CD14-positive monocyte (primary cell): Measurements from ENCODE around the gene UNCX. TPM values are rescaled to one million over a fixed set of nuclear protein-coding genes. Genes with fewer than 3 reads are reported as not detected.

ENCODE experiments used
- DNase-seq, 3 donors: peaks; one replicate each; pipeline ENCODE4 v3.0.0-alpha.2; 2011 to 2022
- H2AFZ ChIP-seq: 2 replicates; pipeline ENCODE4 v1.6.0; 2012; ENCODE audit warnings: mild to moderate bottlenecking, low read depth, low read length, inconsistent platforms; ENCODE audit not compliant: insufficient read depth, poor library complexity, severe bottlenecking
- H3K27ac ChIP-seq, 2 donors: 1 replicate in 1 of 2; 2 replicates in 1 of 2; pipeline ENCODE4 v1.5.1; 2012 to 2013; ENCODE audit warnings: low read length in 2 of 2, control low read depth in 1 of 2, inconsistent platforms in 1 of 2, low read depth in 1 of 2, mild to moderate bottlenecking in 1 of 2
- H3K27me3 ChIP-seq, 2 donors: one replicate each; pipeline versions ENCODE4 v1.6.0 to v1.6.1; 2011 to 2013; ENCODE audit warnings: low read length in 2 of 2; ENCODE audit not compliant: control insufficient read depth in 2 of 2, insufficient read depth in 2 of 2
- H3K36me3 ChIP-seq, 2 donors: replicated peaks in 1 of 2; 1 replicate in 1 of 2; 2 replicates in 1 of 2; pipeline versions ENCODE4 v1.5.1 to v1.6.1; 2012 to 2013; ENCODE audit warnings: low read length in 2 of 2, control low read depth in 1 of 2, inconsistent platforms in 1 of 2, mild to moderate bottlenecking in 1 of 2; ENCODE audit not compliant: insufficient read depth in 2 of 2, control insufficient read depth in 1 of 2
- H3K4me1 ChIP-seq, 2 donors: 1 replicate in 1 of 2; 2 replicates in 1 of 2; pipeline versions ENCODE4 v1.5.1 to v1.6.1; 2012 to 2013; ENCODE audit warnings: low read length in 2 of 2, control low read depth in 1 of 2, inconsistent platforms in 1 of 2, mild to moderate bottlenecking in 1 of 2, moderate library complexity in 1 of 2; ENCODE audit not compliant: insufficient read depth in 2 of 2, control insufficient read depth in 1 of 2
- H3K4me2 ChIP-seq: replicated peaks from 2 replicates; pipeline ENCODE3; 2012; ENCODE audit warnings: low read length, moderate library complexity, mild to moderate bottlenecking; ENCODE audit not compliant: poor library complexity, severe bottlenecking; ENCODE audit errors: extremely low read depth
- H3K4me3 ChIP-seq, 3 experiments: fragments of 200-600 bp in 1 of 3; sonication (generic) in 1 of 3; replicated peaks in 1 of 3; 1 replicate in 2 of 3; 2 replicates in 1 of 3; pipeline ENCODE4 v1.5.1; 2011 to 2013; ENCODE audit warnings: low read length in 3 of 3, mild to moderate bottlenecking in 3 of 3, control low read depth in 2 of 3, low read depth in 2 of 3, inconsistent platforms in 1 of 3, moderate library complexity in 1 of 3
- H3K79me2 ChIP-seq: 2 replicates; pipeline ENCODE4 v1.6.0; 2012; ENCODE audit warnings: mild to moderate bottlenecking, control low read depth, inconsistent platforms, low read length, moderate library complexity; ENCODE audit not compliant: insufficient read depth
- H3K9ac ChIP-seq: 2 replicates; pipeline ENCODE4 v1.6.0; 2017; ENCODE audit warnings: low read length, mild to moderate bottlenecking; ENCODE audit not compliant: insufficient read depth, poor library complexity, severe bottlenecking
- H3K9me3 ChIP-seq, 2 donors: replicated peaks in 1 of 2; 1 replicate in 1 of 2; 2 replicates in 1 of 2; pipeline versions ENCODE4 v1.5.1 to v1.6.1; 2012 to 2013; ENCODE audit warnings: low read length in 2 of 2, control low read depth in 1 of 2; ENCODE audit not compliant: control insufficient read depth in 1 of 2, insufficient read depth in 1 of 2
- H4K20me1 ChIP-seq: 2 replicates; pipeline ENCODE4 v1.6.0; 2012; ENCODE audit warnings: mild to moderate bottlenecking, low read length, control low read depth, moderate library complexity; ENCODE audit not compliant: insufficient read depth
- H3K27ac Mint-ChIP-seq, 7 donors: one replicate each; pipeline ENCODE4 v1.8.0; 2020; ENCODE audit warnings: mild to moderate bottlenecking in 7 of 7, mixed read lengths in 7 of 7, moderate library complexity in 6 of 7, inconsistent platforms in 2 of 7
- H3K27me3 Mint-ChIP-seq, 3 donors: one replicate each; pipeline ENCODE4 v1.8.0; 2021 to 2022; ENCODE audit warnings: low read depth in 3 of 3, mild to moderate bottlenecking in 3 of 3, mixed read lengths in 3 of 3, moderate library complexity in 3 of 3, inconsistent platforms in 1 of 3
- H3K36me3 Mint-ChIP-seq, 2 donors: one replicate each; pipeline ENCODE4 v1.8.0; 2020; ENCODE audit warnings: mixed read lengths in 2 of 2, inconsistent platforms in 1 of 2, mild to moderate bottlenecking in 1 of 2
- H3K4me1 Mint-ChIP-seq: one replicate; pipeline ENCODE4 v1.8.0; 2020; ENCODE audit warnings: mild to moderate bottlenecking, mixed read lengths
- H3K4me3 Mint-ChIP-seq, 2 donors: one replicate each; pipeline ENCODE4 v1.8.0; 2020; ENCODE audit warnings: mild to moderate bottlenecking in 2 of 2, mixed read lengths in 2 of 2, moderate library complexity in 1 of 2
- H3K9me3 Mint-ChIP-seq, 7 donors: one replicate each; pipeline ENCODE4 v1.8.0; 2020 to 2022; ENCODE audit warnings: mixed read lengths in 7 of 7, mild to moderate bottlenecking in 6 of 7, moderate library complexity in 6 of 7, inconsistent platforms in 2 of 7
- WGBS: methylation state at CpG from one replicate; pipeline ENCODE4 v1.1.5; 2013; ENCODE audit warnings: missing lambda C conversion rate; ENCODE audit not compliant: insufficient coverage; 5-methylcytosine and 5-hydroxymethylcytosine counted together
- intact Hi-C, 2 donors: fragments of 100-400 bp; cut with micrococcal nuclease; formaldehyde crosslinking; loops; one replicate each; pipeline versions ENCODE4 v1.15.0 to v1.15.1; 2023
- polyA plus RNA-seq, 3 donors: library from polyadenylated mRNA; depleted of rRNA in 1 of 3; unstranded in 2 of 3; stranded (reverse) in 1 of 3; fragments of 300-500 nt in 2 of 3; fragments of >200 nt in 1 of 3; fragmentation: Illumina TruSeq in 2 of 3; gene quantifications; 1 replicate in 2 of 3; 2 replicates in 1 of 3; pipeline ENCODE4 v1.2.3, GENCODE V29; 2012 to 2021
- TF ChIP-seq, protein P1 (sequence below): fragments of 200-600 bp; IDR thresholded peaks from one replicate; pipeline ENCODE4 v1.8.0; 2022; ENCODE audit warnings: antibody characterized with exemption, mild to moderate bottlenecking

Gene UNCX
- polyA plus RNA-seq, 3 donors, result not detected

DNA sequence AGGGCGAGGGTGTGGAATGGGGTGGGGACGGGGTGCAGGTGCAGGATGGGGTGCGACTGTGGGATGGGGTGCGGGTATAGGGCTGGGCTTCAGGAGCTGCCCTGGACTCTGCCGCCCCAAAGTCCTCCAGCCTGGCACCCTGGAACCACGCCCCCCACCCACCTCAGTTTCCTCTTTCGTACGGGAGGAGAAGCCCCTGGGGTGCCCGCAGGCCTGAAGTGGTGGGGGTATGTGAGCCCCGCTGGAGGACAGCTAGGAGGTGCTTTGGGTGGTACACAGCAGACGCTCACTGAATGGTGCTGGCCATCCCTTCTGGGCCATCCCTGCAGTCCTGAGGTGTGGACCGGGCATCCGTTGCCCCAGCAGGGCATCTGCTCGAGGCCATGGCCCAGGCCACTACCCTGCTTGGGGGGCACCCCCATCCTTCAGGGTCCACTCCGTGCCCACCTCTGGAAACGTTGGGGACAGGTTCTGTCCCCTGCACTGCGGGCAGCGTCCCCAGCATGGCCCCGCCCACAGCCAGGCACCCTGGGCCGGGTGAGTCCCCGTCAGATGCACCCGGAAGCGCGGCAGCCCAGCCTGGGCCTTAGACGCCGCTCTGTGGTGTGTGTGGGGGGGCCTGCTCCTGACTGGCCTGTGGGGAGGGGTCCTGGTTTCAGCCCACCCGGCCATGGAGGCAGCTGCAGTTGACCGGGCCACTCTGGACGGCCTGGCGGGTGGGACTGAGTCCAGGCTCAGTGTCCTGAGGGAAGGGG is 41.6 kb downstream of the UNCX start:
- H3K36me3 Mint-ChIP-seq, result no peaks in the 10 kb centered on the region
- TF ChIP-seq, protein P1, sequence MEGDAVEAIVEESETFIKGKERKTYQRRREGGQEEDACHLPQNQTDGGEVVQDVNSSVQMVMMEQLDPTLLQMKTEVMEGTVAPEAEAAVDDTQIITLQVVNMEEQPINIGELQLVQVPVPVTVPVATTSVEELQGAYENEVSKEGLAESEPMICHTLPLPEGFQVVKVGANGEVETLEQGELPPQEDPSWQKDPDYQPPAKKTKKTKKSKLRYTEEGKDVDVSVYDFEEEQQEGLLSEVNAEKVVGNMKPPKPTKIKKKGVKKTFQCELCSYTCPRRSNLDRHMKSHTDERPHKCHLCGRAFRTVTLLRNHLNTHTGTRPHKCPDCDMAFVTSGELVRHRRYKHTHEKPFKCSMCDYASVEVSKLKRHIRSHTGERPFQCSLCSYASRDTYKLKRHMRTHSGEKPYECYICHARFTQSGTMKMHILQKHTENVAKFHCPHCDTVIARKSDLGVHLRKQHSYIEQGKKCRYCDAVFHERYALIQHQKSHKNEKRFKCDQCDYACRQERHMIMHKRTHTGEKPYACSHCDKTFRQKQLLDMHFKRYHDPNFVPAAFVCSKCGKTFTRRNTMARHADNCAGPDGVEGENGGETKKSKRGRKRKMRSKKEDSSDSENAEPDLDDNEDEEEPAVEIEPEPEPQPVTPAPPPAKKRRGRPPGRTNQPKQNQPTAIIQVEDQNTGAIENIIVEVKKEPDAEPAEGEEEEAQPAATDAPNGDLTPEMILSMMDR, result no peak
- Histone ChIP-seq H4K20me1 (no peaks in the 10 kb centered on the region), H3K27ac (no peak overlapping the region), H2AFZ (no peak overlapping the region), H3K4me2 (no peak overlapping the region), H3K36me3 (no peaks in the 10 kb centered on the region), H3K79me2 (no peaks in the 10 kb centered on the region), H3K27me3 (no peaks in the 10 kb centered on the region), H3K4me1 (no peaks in the 10 kb centered on the region), H3K4me3 (no peak overlapping the region), H3K9me3 (peaks cover 0 to 9% of the 10 kb centered on the region in 2 donors), H3K9ac (no peak overlapping the region)
- H3K4me3 Mint-ChIP-seq, result no peak overlapping the region
- peaks cover 0 to 16% (median 4%) of the 10 kb centered on the region in 7 donors for H3K9me3 Mint-ChIP-seq
- 87% methylated on average over 20 of the region's 30 CpGs for WGBS
- intact Hi-C loops, result no loop called here
- peaks cover 8 to 16% (median 11%) of the 10 kb centered on the region in 3 donors for H3K27me3 Mint-ChIP-seq
- no peak for DNase-seq
- H3K4me1 Mint-ChIP-seq, result no peaks in the 10 kb centered on the region
- no peak overlapping the region for H3K27ac Mint-ChIP-seq

DNA sequence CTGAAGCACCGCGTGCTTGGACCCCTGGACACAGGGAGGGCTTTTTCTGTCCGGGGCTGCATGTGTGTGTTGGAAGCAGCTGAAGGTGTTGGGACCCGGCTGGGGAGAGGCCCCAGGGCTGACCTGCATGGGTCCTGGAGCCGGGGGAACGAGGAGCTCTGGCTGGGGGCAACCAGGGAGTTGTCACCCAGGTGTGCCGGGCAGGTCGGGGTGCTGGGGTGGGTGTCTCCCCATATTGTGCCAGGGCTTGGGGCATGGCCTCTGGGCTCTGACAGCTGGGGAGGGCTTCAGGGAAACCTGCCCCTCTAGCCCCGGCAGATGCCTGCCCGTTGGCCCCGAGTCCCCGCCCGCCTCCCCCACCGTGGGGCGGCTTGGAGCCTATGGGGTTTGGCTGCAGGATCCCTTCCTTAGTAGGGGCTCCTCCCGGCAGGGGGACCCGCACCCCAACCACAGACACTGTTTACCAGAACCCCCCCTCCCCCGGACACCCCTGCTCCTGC is 42.3 kb downstream of the UNCX start:
- no peak for DNase-seq
- no peak overlapping the region for H3K27ac ChIP-seq
- no peaks in the 10 kb centered on the region for H3K4me1 ChIP-seq
- Mint-ChIP-seq H3K27ac (no peak overlapping the region), H3K36me3 (no peaks in the 10 kb centered on the region), H3K4me1 (no peaks in the 10 kb centered on the region), H3K4me3 (no peak overlapping the region), H3K27me3 (peaks cover 8 to 16% (median 11%) of the 10 kb centered on the region in 3 donors), H3K9me3 (peaks cover under 1 to 20% (median 5%) of the 10 kb centered on the region in 7 donors)
- H3K27me3 ChIP-seq, result no peaks in the 10 kb centered on the region
- 86% methylated on average over 16 of the region's 18 CpGs for WGBS
- peaks cover 0 to 9% of the 10 kb centered on the region in 2 donors for H3K9me3 ChIP-seq
- H3K9ac ChIP-seq, result no peak overlapping the region
- no peaks in the 10 kb centered on the region for H3K79me2 ChIP-seq
- H3K4me2 ChIP-seq, result no peak overlapping the region
- intact Hi-C loops, result no loop called here
- H2AFZ ChIP-seq, result no peak overlapping the region
- no peak overlapping the region for H3K4me3 ChIP-seq
- TF ChIP-seq, protein P1, result no peak
- no peaks in the 10 kb centered on the region for H3K36me3 ChIP-seq
- no peaks in the 10 kb centered on the region for H4K20me1 ChIP-seq
